NCI-H1930 (cell line): ENCODE results near the gene OGFOD3.
"Not testable (repeated sequence)": the region's sequence is repeated elsewhere in the genome, so short reads cannot be mapped to it uniquely, and the experiment has no call there.

Experiments used
- DNase-seq, 2 experiments: peaks; one replicate each; lab custom pipeline; 2025; lab: John Stamatoyannopoulos, UW

OGFOD3 gene, protein sequence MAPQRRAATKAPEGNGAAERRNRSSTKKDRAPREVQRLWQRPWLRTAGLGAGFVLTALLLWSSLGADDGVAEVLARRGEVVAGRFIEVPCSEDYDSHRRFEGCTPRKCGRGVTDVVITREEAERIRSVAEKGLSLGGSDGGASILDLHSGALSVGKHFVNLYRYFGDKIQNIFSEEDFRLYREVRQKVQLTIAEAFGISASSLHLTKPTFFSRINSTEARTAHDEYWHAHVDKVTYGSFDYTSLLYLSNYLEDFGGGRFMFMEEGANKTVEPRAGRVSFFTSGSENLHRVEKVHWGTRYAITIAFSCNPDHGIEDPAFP

DNA sequence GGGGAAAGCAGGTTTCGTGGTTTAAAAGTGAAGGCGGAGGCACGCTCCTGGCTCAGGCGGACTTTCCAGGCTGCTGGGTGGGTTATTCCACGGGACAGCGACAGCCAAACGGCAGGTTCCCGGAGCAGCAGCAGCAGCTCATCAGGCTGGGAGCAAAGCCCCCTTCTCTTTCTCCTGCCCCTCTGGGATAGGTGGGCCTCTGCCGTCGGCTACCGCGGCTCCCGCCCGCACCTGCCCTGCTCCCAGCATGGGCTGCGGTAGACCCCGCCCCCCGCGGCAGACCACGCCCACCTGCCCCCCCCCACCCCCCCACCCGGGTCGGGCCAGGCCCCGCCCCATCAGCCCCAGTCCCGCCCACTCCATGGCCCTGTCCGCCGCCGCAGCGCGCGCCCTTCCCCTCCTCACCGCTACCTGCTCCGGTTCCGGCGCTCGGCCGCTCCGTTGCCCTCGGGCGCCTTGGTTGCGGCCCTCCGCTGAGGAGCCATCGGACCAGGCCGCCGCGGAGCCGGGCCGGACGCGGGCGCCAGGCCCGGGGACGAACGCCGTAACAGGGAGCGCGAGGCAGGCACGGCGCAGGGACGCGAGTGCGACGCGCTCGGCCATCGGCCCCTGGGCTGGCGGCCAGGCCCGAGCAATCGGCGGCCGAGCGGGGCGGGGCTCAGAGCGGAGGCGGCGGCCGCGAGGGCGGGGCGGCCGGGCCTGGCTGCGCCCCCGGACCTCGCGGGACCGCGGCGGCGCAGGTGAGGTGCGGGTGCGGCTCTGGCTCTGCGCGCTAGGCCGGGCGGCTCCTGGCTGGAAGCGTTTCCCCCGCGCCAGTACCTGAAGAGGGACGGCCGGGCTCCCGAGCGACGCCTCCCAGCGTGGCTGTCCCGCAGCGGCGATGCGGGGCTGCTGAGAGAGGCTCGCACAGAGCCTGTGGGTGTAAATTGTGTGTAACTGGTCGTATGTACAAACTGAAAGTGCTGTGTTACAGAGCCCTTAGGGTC is at the start of gene OGFOD3, which contains the start of gene HEXD:
TSS of gene OGFOD3 (minus strand) at position 586 of the 986 bp plus-strand sequence. CDS start at position 485, 101 bp downstream.
TSS of gene HEXD (plus strand) at position 347 of the 986 bp plus-strand sequence. CDS start 1,453 bp downstream, outside the sequence.
- peak; percentile 83 to 92 for DNase-seq

DNA sequence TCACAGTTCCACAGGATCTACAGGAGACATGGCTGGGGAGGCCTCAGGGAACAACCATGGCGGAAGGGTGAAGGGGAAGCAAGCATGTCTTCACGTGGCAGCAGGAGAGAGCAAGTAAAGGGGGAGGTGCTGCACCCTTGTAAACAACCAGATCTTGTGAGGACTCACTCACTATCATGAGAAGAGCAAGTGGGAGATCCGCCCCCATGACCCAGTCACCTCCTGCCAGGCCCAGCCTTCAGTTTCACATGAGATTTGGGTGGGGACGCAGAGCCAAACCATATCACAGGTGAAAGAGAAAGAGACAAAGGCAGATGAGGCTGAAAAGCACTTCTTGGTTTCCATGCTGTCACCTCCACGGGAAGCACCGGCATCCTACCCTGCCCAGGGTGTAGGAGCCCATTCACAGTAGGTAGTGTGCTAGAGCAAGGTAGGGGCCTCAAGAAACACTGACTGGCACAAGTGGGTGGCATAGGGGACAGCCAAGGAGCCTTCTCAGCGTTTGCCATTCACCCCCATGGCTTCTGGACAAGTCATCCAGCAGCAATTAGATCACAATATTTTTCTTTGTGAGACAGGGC is 46.7 kb upstream of the OGFOD3 start:
- no peak for DNase-seq

DNA sequence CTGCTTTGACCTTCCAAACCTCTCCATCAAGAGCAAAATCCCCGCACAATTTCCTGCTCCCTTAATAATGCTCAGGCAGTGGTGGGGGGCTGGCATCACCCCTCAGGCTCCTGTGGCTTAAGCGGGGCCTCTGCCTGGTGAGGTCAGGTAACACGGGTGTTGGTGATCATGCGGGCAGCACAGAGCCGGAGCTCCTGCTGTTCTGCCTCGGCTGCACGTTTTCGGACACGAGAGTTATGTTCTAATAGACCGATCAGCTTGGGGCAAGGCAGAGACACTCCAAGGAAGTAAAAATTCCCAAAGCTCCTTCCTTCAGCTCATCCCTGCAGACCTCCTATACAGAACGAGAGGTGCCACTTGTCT is 46.2 kb upstream of the OGFOD3 start:
- DNase-seq = no peak

DNA sequence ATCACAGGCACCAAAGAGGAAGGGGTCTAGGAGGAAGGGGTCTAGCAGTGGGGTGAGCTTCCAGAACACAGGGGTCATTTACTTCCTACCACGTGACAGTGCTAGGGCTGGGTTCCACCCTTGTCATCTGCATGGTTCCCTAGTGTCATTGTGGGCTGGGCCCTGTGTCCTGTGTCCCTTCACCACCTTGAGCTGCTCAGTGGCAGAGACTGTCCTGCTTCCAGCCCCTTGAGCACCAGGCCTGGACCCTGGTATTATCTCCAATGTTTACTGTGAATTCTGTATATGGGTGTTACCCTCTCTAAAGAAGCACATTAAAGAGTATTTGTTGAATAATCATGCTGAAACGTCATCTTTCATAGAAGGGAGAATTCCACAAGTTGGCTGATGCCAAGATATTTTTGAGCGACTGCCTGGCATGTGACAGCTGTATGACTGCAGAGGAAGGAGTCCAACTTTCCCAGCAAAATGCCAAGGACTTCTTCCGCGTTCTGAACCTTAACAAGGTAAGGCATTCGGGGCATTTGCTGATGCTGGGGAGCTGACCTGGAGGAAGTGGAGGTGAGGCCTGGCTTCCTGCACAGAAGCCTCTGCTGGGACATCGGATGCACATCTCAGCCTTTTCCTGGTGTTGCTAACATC is 45.7 kb upstream of the OGFOD3 start:
- no peak for DNase-seq

DNA sequence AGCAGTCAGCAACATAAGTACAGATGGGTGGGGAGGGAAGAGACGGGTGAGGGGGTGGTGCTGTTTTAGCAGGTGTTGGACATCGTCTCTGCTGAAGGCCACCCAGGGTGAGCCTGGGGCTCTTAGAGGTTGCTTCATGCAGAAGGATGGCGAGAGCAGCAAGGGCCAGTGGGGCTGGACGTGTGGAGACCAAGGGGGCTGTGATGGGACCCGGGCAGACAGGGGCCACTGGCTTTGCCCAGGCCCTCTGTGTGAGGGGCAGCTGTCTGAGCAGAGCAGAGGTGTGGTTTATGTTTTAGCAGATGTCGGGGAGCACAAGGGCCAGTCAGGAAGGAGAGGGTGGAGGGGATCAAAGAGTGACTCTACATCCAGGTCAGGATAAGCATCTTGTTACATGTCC is 45.0 kb upstream of the OGFOD3 start:
- no peak for DNase-seq

DNA sequence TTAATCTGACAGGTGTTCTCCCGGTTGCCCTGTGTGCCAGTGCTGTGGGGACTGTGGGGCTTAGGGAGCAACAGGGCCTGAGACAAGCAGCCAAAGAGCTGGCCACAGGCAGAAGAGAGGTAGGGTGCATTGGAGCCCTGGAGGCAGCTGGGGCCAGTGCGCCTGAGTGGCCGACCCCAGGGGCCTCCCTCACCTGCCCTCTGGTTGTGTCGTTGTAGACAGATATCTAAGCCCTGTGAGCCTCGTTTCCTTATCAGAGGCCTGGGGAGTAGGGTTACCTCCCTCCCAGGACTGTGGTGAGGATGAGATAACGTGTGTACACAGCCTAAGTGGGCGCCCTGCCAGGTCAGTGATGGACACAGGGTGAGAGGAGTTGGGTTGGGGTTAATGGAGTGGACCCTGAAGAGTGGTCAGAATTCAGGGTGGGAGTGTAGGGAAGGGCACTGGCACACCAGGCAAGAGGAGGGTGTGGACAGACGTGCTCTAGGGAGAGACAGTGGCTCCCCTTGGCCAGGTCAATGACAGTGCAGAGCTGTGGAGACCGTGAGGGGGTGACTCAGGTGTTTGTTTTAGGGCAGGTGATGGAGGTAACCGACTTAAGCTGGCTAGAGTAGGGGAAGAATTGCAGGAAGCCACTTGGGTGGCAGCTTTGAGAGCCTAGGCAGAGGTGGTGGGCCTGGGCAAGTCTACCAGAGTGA is 43.6 kb upstream of the OGFOD3 start:
- DNase-seq = no peak

DNA sequence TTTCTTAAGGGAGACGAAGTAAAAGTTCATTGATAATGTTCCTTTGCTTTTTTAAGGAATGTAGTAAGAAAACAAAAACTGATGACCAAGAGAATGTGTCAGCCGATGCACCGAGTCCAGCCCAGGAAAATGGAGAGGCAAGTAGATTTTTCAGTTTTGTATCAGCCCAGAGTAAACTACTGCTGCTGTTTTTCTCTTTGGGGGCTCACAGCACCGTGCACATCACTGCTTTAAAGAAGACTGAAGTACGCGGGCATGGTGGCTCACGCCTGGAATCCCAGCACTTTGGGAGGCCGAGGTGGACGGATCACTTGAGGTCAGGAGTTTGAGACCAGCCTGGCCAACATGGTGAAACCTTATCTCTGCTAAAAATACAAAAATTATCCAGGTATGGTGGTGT is 41.5 kb upstream of the OGFOD3 start:
- not testable (repeated sequence) for DNase-seq

DNA sequence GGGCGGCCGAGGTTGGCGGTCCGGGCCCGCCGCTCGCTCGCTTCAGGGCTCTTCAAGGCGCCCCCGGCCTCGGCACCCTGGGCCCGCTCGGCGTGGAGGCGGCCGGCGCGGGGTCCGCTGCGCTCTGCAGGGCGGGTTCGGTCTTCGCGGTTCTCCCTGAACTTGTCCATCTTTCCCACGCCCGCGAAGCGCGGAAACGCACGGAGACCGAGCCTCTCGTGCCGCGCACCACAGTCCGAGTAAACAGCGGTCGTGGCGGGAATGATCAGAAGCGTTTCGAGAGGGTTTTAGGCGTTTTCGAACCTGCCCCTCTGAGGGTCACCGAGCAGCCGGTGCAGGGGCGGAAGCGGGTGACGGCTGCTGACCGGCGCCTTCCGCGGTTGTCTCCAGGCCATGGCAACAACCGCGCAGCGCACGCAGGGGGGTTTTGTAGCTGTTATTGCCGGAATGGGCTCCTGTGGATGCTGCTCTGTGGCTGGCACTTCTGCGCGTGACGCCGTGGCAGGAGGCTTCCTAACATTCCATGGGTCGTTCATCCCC is 40.6 kb upstream of the OGFOD3 start:
- DNase-seq = no peak

DNA sequence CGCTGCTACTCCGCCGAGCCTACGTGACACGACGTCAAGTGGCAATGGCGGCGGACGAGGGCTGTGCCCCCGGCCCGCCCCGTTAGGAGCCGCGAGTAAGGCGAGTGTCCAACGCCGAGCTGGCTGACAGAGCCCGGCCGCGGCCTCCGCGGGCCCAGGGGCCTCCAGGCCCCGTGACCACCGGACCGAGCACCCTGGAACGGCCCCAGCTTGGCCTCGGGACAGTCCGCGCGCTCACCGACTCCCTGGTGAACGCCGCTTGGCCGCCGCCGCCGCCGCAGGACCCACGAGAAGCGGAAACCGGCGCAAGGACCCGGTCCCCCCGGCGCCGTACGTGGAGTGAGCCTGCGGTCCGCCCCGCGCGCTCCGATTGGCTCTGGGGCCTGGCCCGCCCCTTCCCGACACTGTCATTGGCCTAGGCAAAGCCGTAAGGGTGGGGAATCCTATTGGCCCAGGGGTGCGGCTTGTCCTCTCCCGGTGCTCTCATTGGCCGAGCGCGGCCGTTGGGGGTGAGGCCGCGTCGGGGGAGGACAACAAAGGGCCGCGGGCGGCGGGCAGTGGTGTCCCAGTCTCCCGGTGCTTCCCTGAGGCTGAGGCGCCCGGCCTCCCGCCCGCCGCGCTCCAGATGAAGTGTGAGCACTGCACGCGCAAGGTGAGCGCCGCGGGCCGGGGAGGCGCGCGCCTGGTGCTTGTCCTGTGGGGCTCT is 39.9 kb upstream of the OGFOD3 start, which contains the start of gene NARF:
TSS of gene NARF (plus strand) at position 563 of the 706 bp plus-strand sequence. CDS start at position 626, 63 bp downstream.
- DNase-seq = peak; percentile 99

DNA sequence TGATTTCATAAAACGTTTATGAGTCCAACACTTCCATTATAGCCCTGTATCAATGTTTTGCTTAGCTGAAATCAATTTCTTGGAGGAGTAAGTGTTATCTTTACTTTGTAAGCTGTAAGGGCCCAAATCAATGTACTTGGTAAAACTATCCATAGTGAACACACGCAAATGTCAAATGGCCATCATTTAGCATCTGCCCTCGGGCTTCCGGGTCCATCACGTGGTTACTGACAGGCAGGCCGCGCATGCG is 39.5 kb upstream of the OGFOD3 start:
- DNase-seq = no peak

DNA sequence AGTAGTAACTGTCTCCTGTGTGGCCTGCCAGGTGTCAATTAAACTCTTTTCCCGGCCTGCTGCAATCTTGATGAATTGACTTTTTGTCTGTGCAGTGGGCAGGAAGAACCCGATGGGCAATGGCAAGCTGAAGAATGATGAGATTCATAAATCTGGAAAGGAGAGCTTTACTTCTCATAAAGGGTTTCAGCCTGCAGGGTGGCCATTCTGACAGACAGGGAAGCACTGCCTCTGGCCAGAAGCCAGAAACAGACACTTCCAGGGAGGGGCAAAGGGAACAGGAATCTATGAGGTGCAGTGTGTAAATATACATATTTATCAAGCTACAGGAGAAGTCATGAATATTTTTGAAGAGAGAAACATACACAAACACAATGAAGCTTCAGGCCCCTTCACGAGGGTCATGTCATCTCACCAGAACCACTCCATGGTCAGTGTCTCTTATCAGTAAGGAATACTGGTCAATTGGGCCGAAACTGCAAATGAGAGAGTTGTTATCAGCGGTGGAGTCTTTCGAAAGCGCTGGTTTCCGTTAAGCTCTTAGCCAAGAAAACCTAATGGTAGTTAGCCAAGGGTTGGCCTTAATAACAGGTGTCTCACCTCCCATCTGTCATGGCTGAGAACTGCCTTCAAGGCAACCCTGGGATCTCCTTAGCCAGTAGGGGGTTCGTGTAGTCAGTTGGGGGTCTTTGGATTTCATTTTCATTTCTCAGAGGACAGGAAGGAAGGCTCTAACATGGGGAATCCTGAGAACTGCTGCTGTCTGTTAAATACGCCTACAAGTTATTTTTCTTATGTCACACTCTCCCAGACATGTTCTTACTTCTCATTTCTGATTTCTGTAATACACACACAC is 38.9 kb upstream of the OGFOD3 start:
- no peak for DNase-seq

DNA sequence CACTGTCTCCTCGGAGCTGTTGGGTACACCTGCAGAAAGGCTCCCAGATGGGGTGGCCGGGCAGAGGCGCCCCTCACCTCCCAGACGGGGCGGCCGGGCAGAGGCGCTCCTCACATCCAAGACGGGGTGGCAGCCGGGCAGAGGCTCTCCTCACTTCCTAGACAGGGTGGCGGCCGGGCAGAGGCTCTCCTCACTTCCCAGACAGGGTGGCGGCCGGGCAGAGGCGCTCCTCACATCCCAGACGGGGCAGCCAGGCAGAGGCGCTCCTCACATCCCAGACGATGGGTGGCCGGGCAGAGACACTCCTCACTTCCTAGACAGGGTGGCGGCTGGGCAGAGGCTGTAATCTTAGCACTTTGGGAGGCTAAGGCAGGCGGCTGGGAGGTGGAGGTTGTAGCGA is 35.3 kb upstream of the OGFOD3 start:
- DNase-seq = not testable (repeated sequence)

DNA sequence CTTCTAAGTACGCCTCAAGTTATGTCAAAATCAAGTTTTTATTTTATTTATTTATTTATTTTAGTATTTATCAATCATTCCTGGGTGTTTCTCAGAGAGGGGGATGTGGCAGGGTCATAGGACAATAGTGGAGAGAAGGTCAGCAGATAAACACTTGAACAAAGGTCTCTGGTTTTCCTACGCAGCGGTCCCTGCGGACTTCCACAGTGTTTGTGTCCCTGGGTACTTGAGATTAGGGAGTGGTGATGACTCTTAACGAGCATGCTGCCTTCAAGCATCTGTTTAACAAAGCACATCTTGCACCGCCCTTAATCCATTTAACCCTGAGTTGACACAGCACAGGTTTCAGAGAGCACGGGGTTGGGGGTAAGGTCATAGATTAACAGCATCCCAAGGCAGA is 34.8 kb upstream of the OGFOD3 start:
- DNase-seq = not testable (repeated sequence)

DNA sequence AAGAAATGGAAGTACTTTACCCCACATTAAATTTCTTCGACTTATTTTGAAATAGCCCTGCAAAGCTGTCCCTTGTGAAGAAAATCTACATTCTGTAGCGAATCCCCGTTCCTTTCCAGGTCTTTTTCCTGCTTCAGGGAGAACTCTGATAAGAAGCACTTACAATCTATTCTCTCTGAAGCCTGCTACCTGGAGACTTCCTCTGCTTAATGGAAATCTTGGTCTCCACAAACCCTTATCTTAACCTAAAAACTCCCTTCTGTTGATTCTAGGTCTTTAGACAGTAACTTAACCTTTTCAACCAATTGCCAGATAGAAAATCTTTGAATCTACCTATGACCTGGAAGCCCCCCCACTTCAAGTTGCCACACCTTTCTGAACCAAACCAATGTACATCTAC is 33.8 kb upstream of the OGFOD3 start:
- no peak for DNase-seq

DNA sequence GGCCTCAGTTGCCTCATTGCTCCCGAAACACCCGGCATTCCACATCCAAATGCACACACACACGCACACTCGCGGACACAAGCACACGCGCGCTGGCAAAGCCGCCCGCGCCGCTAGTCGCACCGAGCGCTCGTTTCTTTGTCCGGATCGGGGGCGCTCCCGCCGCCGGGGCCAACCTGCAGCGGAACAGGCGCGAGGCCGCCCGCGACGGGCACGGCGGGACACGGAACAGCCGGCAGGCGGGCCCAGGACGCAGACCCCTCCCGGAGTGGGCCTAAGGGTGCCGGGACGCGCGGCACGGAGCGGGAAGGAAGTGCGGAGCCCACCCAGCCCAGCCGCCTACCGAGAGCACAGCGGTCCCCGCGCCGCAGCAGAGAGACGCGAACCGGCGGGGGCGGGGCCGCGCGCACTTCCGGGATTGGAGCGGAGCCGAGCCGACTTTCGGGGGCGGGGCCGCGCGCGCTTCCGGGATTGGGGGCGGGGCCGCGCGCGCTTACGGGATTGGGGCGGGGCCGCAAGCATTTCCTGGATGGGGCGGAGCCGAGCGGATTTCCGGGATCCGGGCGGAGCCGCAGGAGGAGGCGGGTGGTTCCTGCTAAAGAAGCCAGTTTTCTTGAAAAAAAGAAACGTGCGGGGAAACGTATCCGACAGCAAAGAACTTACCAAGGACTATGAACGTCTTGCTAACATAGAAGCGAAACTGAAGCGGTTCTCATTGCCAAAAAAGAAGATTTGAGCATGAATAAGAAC is 32.1 kb upstream of the OGFOD3 start, which contains the start of gene CYBC1:
TSS of gene CYBC1 (minus strand) at position 396 of the 750 bp plus-strand sequence. CDS start 1,498 bp downstream, outside the sequence.
- DNase-seq = peak; percentile 82 to 96

DNA sequence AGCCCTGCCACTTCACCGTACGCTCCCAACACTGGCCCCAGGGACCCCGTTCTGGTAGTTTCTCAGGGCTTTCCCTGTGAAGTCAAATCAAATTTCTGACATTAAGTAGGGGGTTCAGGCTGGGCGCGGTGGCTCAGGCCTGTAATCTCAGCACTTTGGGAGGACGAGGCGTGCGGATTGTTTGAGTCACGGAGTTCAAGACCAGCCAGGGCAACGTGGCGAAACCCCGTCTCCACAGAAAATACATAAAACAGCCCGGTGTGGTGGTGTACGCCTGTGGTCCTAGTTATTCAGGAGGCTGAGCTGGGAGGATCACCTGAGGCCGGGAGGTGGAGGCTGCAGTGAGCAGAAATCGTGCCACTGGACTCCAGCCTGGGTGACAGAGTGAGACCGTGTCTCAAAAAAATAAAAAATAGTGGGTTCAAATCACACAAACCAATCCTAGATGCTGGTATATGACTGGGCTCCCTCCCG is 31.5 kb upstream of the OGFOD3 start:
- DNase-seq = no peak

DNA sequence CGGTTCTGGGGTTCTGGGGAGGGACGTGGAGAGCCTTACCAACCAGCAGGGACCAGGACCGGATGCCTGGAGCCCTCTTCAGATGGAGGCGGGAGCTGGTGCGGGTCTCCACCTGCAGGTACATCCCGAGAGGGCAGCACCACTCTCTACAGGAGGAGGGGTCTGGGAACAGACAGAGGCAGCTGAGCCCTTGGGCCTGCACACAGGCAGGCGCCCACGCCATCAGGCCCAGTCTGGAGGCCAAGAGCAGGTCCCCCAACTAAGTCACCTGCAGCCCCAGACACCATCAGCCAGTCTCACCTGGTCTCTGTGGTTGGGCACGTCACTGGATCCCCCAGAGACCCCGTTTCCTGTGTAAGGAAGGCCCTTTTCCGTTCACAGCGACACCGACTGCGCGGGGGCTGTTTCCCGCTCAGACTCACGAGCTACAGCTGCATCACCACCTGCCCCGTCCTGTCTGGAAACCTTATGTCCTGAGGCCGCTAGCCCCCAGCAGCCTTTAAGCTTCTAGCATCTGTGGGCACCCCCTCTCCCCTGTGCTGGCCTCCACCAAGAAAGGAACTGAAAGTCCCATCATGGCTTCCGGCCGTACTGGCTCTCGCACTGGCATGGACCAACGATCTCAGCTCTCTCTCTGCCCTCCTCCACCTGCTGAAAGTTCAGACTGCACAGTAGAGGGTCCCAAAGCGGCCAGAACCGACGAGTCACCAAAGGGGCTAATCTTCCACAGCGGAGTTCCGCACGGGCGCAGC is 30.9 kb upstream of the OGFOD3 start:
- DNase-seq = no peak

DNA sequence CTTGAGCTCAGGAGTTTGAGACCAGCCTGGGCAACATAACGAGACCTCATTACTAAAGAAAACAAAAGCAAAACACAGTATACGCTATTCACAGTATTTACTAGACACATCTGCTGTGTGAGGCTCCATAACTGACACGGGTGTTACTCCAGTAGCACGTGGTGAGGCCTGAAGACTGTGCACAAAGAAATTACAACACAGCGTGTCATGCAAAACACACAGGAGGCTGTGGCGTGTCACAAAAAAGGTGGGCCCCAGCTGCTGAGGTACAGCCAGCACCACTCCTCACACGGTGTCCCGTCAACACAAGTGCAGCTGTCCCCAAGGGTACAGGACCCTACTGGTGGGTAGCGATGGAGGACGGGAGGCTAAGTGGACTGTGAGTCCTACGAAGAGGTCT is 29.5 kb upstream of the OGFOD3 start:
- DNase-seq = no peak
